Measurements from ENCODE around the gene CDC42BPA. TPM values are rescaled to one million over a fixed set of nuclear protein-coding genes. Genes with fewer than 3 reads are reported as not detected.

CDC42BPA gene
- total RNA-seq, 2 donors from 2014 or later = 26.4 to 36.6 TPM

GRCh38 chr1:227218870-227219573 lies 99.3 kb downstream of the CDC42BPA start:
- Histone ChIP-seq H3K4me1 (no peaks in the 10 kb centered on the region), H3K4me3 (no peak overlapping the region), H3K27ac (peak overlapping the region; percentile 36), H3K27me3 (no peaks in the 10 kb centered on the region), H3K9me3 (no peaks in the 10 kb centered on the region), H3K9ac (ENCODE audit: low read depth in 2 of 2, low read length in 2 of 2) (peak overlapping the region in 1 of 2 donors; percentile 52), H3K36me3 (no peaks in the 10 kb centered on the region)
- no peak for TF ChIP-seq CTCF (IDR thresholded peaks at IDR 0.05)
- peak; percentile 69 for DNase-seq
- intact Hi-C loops (cut with DNase I) = no loop called here

DNA sequence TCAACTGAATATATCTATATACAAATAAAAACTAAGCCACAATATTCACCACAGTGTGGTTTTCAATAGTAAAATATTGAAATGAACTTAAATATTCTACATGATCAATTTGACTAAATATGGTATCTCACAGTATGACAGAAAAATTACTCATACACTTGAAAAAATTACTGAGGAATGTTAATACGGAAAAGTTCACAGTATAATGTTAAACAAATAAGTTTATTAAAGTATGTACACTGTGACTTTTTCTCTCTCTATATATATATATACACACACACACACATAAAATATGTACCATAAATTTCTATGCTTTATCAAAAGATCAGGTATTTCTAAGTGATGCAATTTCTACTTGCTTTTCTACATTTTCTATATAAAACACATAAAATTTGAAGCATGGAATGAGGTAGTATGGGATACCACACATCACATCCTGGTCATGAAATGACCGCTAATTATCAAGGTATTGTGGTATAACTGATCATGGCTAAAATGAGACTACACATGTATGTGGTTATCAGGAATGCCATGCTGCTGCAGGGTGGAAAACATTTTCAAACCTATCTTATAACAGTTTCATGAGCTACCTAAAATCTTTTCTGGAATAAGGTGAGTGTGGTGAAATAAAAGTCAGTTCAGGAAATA lies 102.3 kb downstream of the CDC42BPA start:
- no peaks in the 10 kb centered on the region for H3K4me1 ChIP-seq
- H3K36me3 ChIP-seq = no peaks in the 10 kb centered on the region
- DNase-seq = no peak
- intact Hi-C loops (cut with DNase I) = no loop called here
- TF ChIP-seq CTCF (IDR thresholded peaks at IDR 0.05) = no peak
- H3K4me3 ChIP-seq = no peak overlapping the region
- no peak overlapping the region for H3K9ac ChIP-seq (ENCODE audit: low read depth in 2 of 2, low read length in 2 of 2)
- no peaks in the 10 kb centered on the region for H3K27me3 ChIP-seq
- no peaks in the 10 kb centered on the region for H3K9me3 ChIP-seq
- H3K27ac ChIP-seq = no peak overlapping the region

GRCh38 chr1:227214207-227214606 lies 104.1 kb downstream of the CDC42BPA start:
- TF ChIP-seq CTCF (IDR thresholded peaks at IDR 0.05) = no peak
- H3K4me1 ChIP-seq = no peaks in the 10 kb centered on the region
- intact Hi-C loops (cut with DNase I) = no loop called here

DNA sequence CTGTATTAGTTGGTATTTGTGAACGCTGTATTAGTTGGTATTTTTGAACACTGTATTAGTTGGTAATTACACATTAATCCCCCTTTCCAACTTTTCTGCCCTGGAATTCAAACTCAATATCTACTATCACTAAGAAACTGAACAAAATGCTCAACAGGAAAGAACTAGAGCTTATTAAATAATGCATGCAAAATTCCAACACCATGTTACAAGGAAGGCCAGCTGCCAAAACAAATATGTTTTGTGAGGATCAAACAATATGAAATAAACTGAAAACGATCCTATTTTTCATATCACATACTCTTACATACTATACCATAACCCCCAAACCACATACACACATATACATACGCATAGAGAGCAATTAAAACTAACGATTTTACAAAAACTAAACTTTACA lies 104.9 kb downstream of the CDC42BPA start:
- intact Hi-C loops (cut with DNase I) = no loop called here
- H3K4me1 ChIP-seq = no peaks in the 10 kb centered on the region

More at GRCh38 chr1:227214207-227214606, 104.1 kb downstream of the CDC42BPA start:
- H3K9ac ChIP-seq (ENCODE audit: low read depth in 2 of 2, low read length in 2 of 2) = no peak overlapping the region
- no peak for DNase-seq
- no peaks in the 10 kb centered on the region for H3K27me3 ChIP-seq
- no peaks in the 10 kb centered on the region for H3K9me3 ChIP-seq
- no peak overlapping the region for H3K27ac ChIP-seq
- H3K4me3 ChIP-seq = no peak overlapping the region
- no peaks in the 10 kb centered on the region for H3K36me3 ChIP-seq

DNA sequence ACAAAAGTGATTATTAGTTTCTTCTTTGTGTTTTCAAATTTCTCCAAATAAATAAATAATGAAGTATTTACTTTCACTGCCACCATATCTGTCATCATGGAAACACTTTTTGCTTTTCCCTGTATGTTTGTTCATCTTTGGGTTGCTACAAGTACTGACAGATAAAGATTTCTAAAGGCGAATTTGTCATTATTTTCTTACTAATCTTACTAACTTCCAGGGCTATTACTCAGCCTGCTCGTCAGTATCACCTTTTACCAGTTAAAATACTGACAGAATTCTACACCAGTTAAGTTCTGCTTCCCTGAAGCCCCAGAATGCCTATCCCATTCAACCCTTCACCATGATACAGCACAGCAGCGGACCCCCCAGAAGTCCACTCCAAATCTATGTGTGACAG lies 106.1 kb downstream of the CDC42BPA start:
- no peak for DNase-seq
- no peak overlapping the region for H3K27ac ChIP-seq
- no peaks in the 10 kb centered on the region for H3K4me1 ChIP-seq
- intact Hi-C loops (cut with DNase I) = no loop called here
- H3K27me3 ChIP-seq = no peaks in the 10 kb centered on the region
- no peaks in the 10 kb centered on the region for H3K9me3 ChIP-seq
- no peak for TF ChIP-seq CTCF (IDR thresholded peaks at IDR 0.05)
- H3K4me3 ChIP-seq = no peak overlapping the region
- H3K36me3 ChIP-seq = no peaks in the 10 kb centered on the region
- no peak overlapping the region for H3K9ac ChIP-seq (ENCODE audit: low read depth in 2 of 2, low read length in 2 of 2)

More for the DNA sequence above, 104.9 kb downstream of the CDC42BPA start:
- no peaks in the 10 kb centered on the region for H3K27me3 ChIP-seq
- H3K27ac ChIP-seq = no peak overlapping the region
- H3K9ac ChIP-seq (ENCODE audit: low read depth in 2 of 2, low read length in 2 of 2) = no peak overlapping the region
- no peak overlapping the region for H3K4me3 ChIP-seq
- no peaks in the 10 kb centered on the region for H3K36me3 ChIP-seq
- no peak for TF ChIP-seq CTCF (IDR thresholded peaks at IDR 0.05)
- no peaks in the 10 kb centered on the region for H3K9me3 ChIP-seq
- DNase-seq = no peak

Data from colonic mucosa (tissue), 4 donors.